Measurements from ENCODE around the gene CLCN1. TPM values are rescaled to one million over a fixed set of nuclear protein-coding genes. Genes with fewer than 3 reads are reported as not detected.

The CLCN1 gene
- total and polyA plus RNA-seq, 2 donors: 0.09 to 0.57 TPM

DNA sequence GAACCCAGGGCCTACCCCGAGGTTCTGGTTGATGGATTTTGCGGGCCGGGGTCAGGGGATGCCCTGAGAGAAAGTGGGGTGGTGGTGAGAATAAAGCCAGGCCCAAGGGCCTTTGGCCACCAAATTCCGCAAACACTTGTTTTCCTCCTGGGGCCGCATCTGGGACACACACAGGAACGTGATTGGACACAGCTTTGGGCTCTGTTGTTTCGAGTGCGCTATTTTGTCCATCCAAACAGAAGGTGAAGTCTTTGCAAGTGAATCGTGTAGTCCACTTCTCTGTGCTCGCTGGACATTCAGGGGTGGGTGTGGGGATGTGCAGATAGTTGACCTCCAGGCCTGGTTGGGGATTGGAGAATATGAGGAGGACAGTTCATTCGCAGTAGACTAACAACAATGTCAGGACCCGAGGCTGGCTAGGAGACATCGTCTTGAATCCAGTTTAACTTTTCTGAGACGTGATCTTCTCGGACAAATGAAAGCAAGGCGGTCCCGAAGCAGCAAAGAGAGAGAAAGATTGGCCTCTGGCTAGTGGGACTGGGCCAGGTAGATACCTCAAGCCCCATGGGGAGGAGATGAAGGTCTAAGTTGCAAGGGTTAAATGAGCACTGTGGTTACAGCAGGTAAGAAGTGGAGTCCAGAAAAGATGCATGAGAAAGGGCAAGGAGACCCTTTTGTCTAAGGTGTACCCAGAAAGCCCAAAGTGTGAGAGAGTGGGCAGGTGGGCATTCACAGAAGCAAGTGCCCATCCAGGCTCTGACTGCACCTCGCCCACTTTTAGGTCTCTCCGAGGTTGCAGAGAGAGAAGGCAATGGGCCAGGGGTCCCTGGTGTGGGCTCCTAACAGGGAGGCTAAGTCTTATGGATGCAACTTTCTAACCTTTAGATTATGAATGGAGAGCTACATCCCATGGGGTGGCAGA, 47.4 kb downstream of the CLCN1 start:
- Histone ChIP-seq H3K36me3 (ENCODE audit: control insufficient read depth in 2 of 2, insufficient read depth in 2 of 2, low read length in 1 of 2) (no peaks in the 10 kb centered on the region), H3K9me3 (ENCODE audit: control insufficient read depth in 2 of 2, insufficient read depth in 1 of 2, low read length in 1 of 2) (no peaks in the 10 kb centered on the region), H3K4me1 (ENCODE audit: control insufficient read depth in 2 of 2, insufficient read depth in 2 of 2, low read length in 2 of 2) (peaks cover 3 to 10% of the 10 kb centered on the region in 2 donors), H3K4me3 (ENCODE audit: low read length in 2 of 2) (peak overlapping the region in 1 of 2 donors; percentile 54), H3K27me3 (ENCODE audit: control insufficient read depth in 2 of 2, insufficient read depth in 1 of 2, low read length in 1 of 2) (peaks cover 49 to 80% of the 10 kb centered on the region in 2 donors), H3K27ac (ENCODE audit: low read depth in 1 of 2, low read length in 1 of 2) (no peak overlapping the region)
- DNase-seq (ENCODE audit: low read depth in 6 of 9, low spot score in 9 of 9): no peak
- 73% methylated on average over 19 of the region's 19 CpGs for WGBS

GRCh38 chr7:143367972-143368371, 52.1 kb downstream of the CLCN1 start:
- H3K36me3 ChIP-seq (ENCODE audit: control insufficient read depth in 2 of 2, insufficient read depth in 2 of 2, low read length in 1 of 2): no peaks in the 10 kb centered on the region
- no peak overlapping the region for H3K4me3 ChIP-seq (ENCODE audit: low read length in 2 of 2)
- no peak overlapping the region for H3K27ac ChIP-seq (ENCODE audit: low read depth in 1 of 2, low read length in 1 of 2)
- no peaks in the 10 kb centered on the region for H3K9me3 ChIP-seq (ENCODE audit: control insufficient read depth in 2 of 2, insufficient read depth in 1 of 2, low read length in 1 of 2)
- peaks cover 4 to 10% of the 10 kb centered on the region in 2 donors for H3K4me1 ChIP-seq (ENCODE audit: control insufficient read depth in 2 of 2, insufficient read depth in 2 of 2, low read length in 2 of 2)
- DNase-seq (ENCODE audit: low read depth in 6 of 9, low spot score in 9 of 9): no peak
- peaks cover 20 to 37% of the 10 kb centered on the region in 2 donors for H3K27me3 ChIP-seq (ENCODE audit: control insufficient read depth in 2 of 2, insufficient read depth in 1 of 2, low read length in 1 of 2)
- WGBS: 95% methylated on average over 4 of the region's 4 CpGs

DNA sequence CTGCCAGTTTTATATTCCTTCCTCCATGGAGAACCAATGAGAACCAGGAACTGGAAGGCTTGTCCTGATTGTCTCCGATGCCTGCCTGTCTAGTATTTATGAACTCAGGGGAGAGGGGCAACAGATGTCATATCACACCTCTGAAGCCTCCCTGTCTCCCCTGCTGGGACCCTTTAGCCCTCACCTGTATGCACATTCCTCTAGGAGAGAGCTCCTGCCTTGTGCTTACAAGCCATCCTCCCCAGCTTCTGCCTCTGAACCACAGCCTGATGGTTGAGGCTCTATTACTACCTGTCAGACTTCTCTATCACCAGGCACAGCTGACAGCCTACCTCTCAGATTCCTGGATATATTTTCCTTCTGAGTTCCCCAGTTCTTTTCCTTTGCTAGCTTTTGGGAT, 52.5 kb downstream of the CLCN1 start:
- H3K36me3 ChIP-seq (ENCODE audit: control insufficient read depth in 2 of 2, insufficient read depth in 2 of 2, low read length in 1 of 2): no peaks in the 10 kb centered on the region
- H3K9me3 ChIP-seq (ENCODE audit: control insufficient read depth in 2 of 2, insufficient read depth in 1 of 2, low read length in 1 of 2): no peaks in the 10 kb centered on the region
- H3K27me3 ChIP-seq (ENCODE audit: control insufficient read depth in 2 of 2, insufficient read depth in 1 of 2, low read length in 1 of 2): peaks cover 16 to 33% of the 10 kb centered on the region in 2 donors
- DNase-seq (ENCODE audit: low read depth in 6 of 9, low spot score in 9 of 9): no peak
- no peak overlapping the region for H3K4me3 ChIP-seq (ENCODE audit: low read length in 2 of 2)
- H3K27ac ChIP-seq (ENCODE audit: low read depth in 1 of 2, low read length in 1 of 2): no peak overlapping the region
- 94% methylated on average over 1 of the region's 1 CpG for WGBS
- peaks cover 4 to 9% of the 10 kb centered on the region in 2 donors for H3K4me1 ChIP-seq (ENCODE audit: control insufficient read depth in 2 of 2, insufficient read depth in 2 of 2, low read length in 2 of 2)

GRCh38 chr7:143369678-143370651, 54.1 kb downstream of the CLCN1 start:
- Histone ChIP-seq H3K27me3 (ENCODE audit: control insufficient read depth in 2 of 2, insufficient read depth in 1 of 2, low read length in 1 of 2) (peaks cover 3 to 17% of the 10 kb centered on the region in 2 donors), H3K9me3 (ENCODE audit: control insufficient read depth in 2 of 2, insufficient read depth in 1 of 2, low read length in 1 of 2) (no peaks in the 10 kb centered on the region), H3K4me3 (ENCODE audit: low read length in 2 of 2) (no peak overlapping the region), H3K4me1 (ENCODE audit: control insufficient read depth in 2 of 2, insufficient read depth in 2 of 2, low read length in 2 of 2) (peaks cover 4 to 16% of the 10 kb centered on the region in 2 donors), H3K27ac (ENCODE audit: low read depth in 1 of 2, low read length in 1 of 2) (no peak overlapping the region), H3K36me3 (ENCODE audit: control insufficient read depth in 2 of 2, insufficient read depth in 2 of 2, low read length in 1 of 2) (no peaks in the 10 kb centered on the region)
- 97% methylated on average over 12 of the region's 12 CpGs for WGBS
- DNase-seq (ENCODE audit: low read depth in 6 of 9, low spot score in 9 of 9): no peak

DNA sequence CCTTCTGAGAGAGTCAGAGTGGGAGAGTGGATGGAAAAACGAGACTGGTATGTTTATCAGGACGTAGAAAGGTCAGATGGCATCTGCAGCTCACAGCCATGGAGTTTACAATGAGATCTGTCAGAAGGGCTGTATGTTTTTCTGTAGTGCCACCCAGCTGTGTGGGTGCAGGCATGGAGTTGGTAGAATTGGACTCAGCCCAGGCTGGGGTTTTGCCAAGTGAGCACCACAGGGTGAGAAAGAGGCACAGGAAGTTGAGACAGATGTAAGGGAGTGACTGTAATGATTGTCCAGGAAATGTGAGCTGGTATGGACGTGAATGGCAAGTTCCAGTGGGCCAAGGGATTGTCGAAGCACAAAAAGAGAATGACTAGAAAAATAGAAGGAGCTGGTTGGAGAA, 56.2 kb downstream of the CLCN1 start:
- no peaks in the 10 kb centered on the region for H3K36me3 ChIP-seq (ENCODE audit: control insufficient read depth in 2 of 2, insufficient read depth in 2 of 2, low read length in 1 of 2)
- H3K27ac ChIP-seq (ENCODE audit: low read depth in 1 of 2, low read length in 1 of 2): no peak overlapping the region
- no peaks in the 10 kb centered on the region for H3K9me3 ChIP-seq (ENCODE audit: control insufficient read depth in 2 of 2, insufficient read depth in 1 of 2, low read length in 1 of 2)
- no peak for DNase-seq (ENCODE audit: low read depth in 6 of 9, low spot score in 9 of 9)
- H3K4me3 ChIP-seq (ENCODE audit: low read length in 2 of 2): no peak overlapping the region
- WGBS: 30% methylated on average over 4 of the region's 4 CpGs
- H3K27me3 ChIP-seq (ENCODE audit: control insufficient read depth in 2 of 2, insufficient read depth in 1 of 2, low read length in 1 of 2): peaks cover 0 to 3% of the 10 kb centered on the region in 2 donors
- H3K4me1 ChIP-seq (ENCODE audit: control insufficient read depth in 2 of 2, insufficient read depth in 2 of 2, low read length in 2 of 2): peaks cover 15 to 32% of the 10 kb centered on the region in 2 donors

- Histone ChIP-seq H3K4me3 (ENCODE audit: low read length in 2 of 2) (no peak overlapping the region), H3K4me1 (ENCODE audit: control insufficient read depth in 2 of 2, insufficient read depth in 2 of 2, low read length in 2 of 2) (peaks cover 15 to 32% of the 10 kb centered on the region in 2 donors)
- WGBS: 96% methylated on average over 4 of the region's 4 CpGs
Measured at GRCh38 chr7:143373255-143373794, 57.4 kb downstream of the CLCN1 start.

DNA sequence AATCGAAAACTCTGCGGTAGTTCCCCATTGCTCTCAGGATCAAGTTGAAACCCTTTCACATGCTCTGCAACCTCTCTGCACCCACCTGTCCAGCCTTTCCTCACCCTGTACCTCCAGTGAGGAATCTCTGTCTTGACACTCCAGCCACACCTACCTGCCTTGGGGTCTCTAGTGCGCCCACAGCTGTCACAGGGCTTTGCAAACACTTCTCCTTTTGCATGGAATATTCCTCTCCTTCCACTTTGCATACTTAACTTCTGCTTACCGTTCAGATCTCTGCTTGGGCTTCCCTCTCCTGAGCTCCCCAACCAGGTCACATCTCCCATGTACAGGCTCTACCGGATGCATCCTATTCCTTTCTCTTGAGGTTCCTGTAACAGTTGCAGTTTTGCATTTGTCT, 58.6 kb downstream of the CLCN1 start:
- Histone ChIP-seq H3K4me1 (ENCODE audit: control insufficient read depth in 2 of 2, insufficient read depth in 2 of 2, low read length in 2 of 2) (peaks cover 15 to 35% of the 10 kb centered on the region in 2 donors), H3K36me3 (ENCODE audit: control insufficient read depth in 2 of 2, insufficient read depth in 2 of 2, low read length in 1 of 2) (no peaks in the 10 kb centered on the region), H3K9me3 (ENCODE audit: control insufficient read depth in 2 of 2, insufficient read depth in 1 of 2, low read length in 1 of 2) (no peaks in the 10 kb centered on the region), H3K27me3 (ENCODE audit: control insufficient read depth in 2 of 2, insufficient read depth in 1 of 2, low read length in 1 of 2) (no peaks in the 10 kb centered on the region), H3K4me3 (ENCODE audit: low read length in 2 of 2) (no peak overlapping the region), H3K27ac (ENCODE audit: low read depth in 1 of 2, low read length in 1 of 2) (no peak overlapping the region)
- DNase-seq (ENCODE audit: low read depth in 6 of 9, low spot score in 9 of 9): no peak
- WGBS: 75% methylated on average over 5 of the region's 5 CpGs

More at GRCh38 chr7:143373255-143373794, 57.4 kb downstream of the CLCN1 start:
- H3K9me3 ChIP-seq (ENCODE audit: control insufficient read depth in 2 of 2, insufficient read depth in 1 of 2, low read length in 1 of 2): no peaks in the 10 kb centered on the region
- H3K27me3 ChIP-seq (ENCODE audit: control insufficient read depth in 2 of 2, insufficient read depth in 1 of 2, low read length in 1 of 2): no peaks in the 10 kb centered on the region
- DNase-seq (ENCODE audit: low read depth in 6 of 9, low spot score in 9 of 9): no peak
- H3K36me3 ChIP-seq (ENCODE audit: control insufficient read depth in 2 of 2, insufficient read depth in 2 of 2, low read length in 1 of 2): no peaks in the 10 kb centered on the region
- no peak overlapping the region for H3K27ac ChIP-seq (ENCODE audit: low read depth in 1 of 2, low read length in 1 of 2)

- WGBS: 52% methylated on average over 7 of the region's 7 CpGs
- no peak overlapping the region for H3K4me3 ChIP-seq (ENCODE audit: low read length in 2 of 2)
- DNase-seq (ENCODE audit: low read depth in 6 of 9, low spot score in 9 of 9): peak in 5 of 9 donors; percentile 36 to 82 (median 54)
- no peaks in the 10 kb centered on the region for H3K36me3 ChIP-seq (ENCODE audit: control insufficient read depth in 2 of 2, insufficient read depth in 2 of 2, low read length in 1 of 2)
- no peaks in the 10 kb centered on the region for H3K9me3 ChIP-seq (ENCODE audit: control insufficient read depth in 2 of 2, insufficient read depth in 1 of 2, low read length in 1 of 2)
- H3K27ac ChIP-seq (ENCODE audit: low read depth in 1 of 2, low read length in 1 of 2): peak overlapping the region; percentile 85 to 87
- peaks cover 19 to 41% of the 10 kb centered on the region in 2 donors for H3K4me1 ChIP-seq (ENCODE audit: control insufficient read depth in 2 of 2, insufficient read depth in 2 of 2, low read length in 2 of 2)
- H3K27me3 ChIP-seq (ENCODE audit: control insufficient read depth in 2 of 2, insufficient read depth in 1 of 2, low read length in 1 of 2): peaks cover 0 to 3% of the 10 kb centered on the region in 2 donors
Measured at GRCh38 chr7:143375298-143376034, 59.6 kb downstream of the CLCN1 start.
